ENCODE data around the gene CPNE5.
A peak's percentile ranks its signal among the peaks of the same experiment; 100 is the strongest.

Gene CPNE5

DNA sequence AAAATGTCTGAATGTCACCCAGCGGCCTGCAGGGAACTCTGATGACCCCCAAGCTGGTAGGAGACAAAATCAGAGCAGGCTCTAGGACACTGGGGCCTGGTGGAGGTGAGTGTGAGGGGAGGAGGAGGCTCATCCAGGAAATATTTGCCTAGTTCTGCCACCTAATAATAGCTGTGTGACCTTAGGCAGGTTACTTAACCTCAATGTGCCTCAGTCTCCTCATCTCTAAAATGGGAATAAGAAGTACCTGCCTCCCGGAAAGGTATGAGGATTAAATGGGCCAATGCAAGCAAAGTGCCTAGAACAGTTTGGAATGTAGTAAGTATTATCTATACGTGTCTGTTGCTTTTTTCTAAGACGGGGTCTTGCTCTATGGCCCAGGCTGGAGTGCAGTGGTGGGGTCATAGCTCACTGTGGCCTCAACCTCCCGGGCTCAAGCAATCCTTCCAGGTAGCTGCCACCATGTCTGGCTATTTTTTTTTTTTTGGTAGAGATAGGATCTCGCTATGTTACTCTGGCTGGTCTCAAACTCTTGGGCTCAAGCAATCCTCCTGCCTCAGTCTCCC is 81.2 kb downstream of the CPNE5 start:
- TF ChIP-seq, protein P1, sequence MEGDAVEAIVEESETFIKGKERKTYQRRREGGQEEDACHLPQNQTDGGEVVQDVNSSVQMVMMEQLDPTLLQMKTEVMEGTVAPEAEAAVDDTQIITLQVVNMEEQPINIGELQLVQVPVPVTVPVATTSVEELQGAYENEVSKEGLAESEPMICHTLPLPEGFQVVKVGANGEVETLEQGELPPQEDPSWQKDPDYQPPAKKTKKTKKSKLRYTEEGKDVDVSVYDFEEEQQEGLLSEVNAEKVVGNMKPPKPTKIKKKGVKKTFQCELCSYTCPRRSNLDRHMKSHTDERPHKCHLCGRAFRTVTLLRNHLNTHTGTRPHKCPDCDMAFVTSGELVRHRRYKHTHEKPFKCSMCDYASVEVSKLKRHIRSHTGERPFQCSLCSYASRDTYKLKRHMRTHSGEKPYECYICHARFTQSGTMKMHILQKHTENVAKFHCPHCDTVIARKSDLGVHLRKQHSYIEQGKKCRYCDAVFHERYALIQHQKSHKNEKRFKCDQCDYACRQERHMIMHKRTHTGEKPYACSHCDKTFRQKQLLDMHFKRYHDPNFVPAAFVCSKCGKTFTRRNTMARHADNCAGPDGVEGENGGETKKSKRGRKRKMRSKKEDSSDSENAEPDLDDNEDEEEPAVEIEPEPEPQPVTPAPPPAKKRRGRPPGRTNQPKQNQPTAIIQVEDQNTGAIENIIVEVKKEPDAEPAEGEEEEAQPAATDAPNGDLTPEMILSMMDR (IDR thresholded peaks at IDR 0.05; ENCODE audit: borderline replicate concordance, insufficient read depth, low read depth, low read length), result no peak
- no peak overlapping the region for H3K4me3 ChIP-seq (ENCODE audit: low read depth, low read length)

DNA sequence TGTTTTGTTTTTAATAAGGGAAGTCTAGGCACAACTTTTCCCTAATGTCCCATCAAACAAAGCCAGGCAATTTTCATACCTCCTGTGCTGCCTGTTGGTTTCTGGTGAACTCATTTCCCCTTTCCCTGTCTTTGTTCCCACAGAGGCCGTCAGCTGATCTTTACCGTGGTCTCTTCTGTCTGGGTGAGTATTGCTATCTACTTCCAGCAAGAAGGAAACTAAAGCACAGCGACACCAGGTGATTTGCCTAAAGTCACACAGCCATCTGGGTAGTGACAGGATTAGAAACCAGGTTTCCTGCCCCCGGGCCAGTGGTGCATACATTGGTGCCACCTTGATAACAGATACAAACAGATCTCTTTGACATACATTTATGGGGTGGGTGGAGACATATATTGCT is 82.0 kb downstream of the CPNE5 start:
- H3K4me3 ChIP-seq (ENCODE audit: low read depth, low read length), result peak overlapping the region; percentile 51

DNA sequence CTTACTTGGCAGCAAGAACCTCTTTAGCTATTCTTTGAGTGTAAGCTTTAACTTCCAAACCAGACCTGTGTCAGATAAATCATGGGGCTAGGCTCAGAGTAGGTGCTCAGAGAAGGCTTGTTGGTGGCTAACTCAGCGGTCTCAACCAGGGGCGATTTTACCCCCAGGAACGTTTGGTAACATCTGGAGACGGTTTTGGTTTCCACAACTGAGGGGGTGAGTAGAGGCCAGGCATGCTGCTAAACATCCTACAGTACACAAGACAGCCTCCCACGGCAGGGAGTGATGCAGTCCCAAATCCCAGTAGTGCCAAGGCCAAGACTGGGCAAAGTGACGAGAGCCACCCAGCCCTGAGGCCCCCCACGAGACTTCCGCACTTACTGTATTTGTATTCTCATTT is 82.5 kb downstream of the CPNE5 start:
- peak overlapping the region; percentile 51 for H3K4me3 ChIP-seq (ENCODE audit: low read depth, low read length)
- TF ChIP-seq, protein P1 (IDR thresholded peaks at IDR 0.05; ENCODE audit: borderline replicate concordance, insufficient read depth, low read depth, low read length), result no peak

More for the DNA sequence above, 82.0 kb downstream of the CPNE5 start:
- TF ChIP-seq, protein P1 (IDR thresholded peaks at IDR 0.05; ENCODE audit: borderline replicate concordance, insufficient read depth, low read depth, low read length), result no peak

DNA sequence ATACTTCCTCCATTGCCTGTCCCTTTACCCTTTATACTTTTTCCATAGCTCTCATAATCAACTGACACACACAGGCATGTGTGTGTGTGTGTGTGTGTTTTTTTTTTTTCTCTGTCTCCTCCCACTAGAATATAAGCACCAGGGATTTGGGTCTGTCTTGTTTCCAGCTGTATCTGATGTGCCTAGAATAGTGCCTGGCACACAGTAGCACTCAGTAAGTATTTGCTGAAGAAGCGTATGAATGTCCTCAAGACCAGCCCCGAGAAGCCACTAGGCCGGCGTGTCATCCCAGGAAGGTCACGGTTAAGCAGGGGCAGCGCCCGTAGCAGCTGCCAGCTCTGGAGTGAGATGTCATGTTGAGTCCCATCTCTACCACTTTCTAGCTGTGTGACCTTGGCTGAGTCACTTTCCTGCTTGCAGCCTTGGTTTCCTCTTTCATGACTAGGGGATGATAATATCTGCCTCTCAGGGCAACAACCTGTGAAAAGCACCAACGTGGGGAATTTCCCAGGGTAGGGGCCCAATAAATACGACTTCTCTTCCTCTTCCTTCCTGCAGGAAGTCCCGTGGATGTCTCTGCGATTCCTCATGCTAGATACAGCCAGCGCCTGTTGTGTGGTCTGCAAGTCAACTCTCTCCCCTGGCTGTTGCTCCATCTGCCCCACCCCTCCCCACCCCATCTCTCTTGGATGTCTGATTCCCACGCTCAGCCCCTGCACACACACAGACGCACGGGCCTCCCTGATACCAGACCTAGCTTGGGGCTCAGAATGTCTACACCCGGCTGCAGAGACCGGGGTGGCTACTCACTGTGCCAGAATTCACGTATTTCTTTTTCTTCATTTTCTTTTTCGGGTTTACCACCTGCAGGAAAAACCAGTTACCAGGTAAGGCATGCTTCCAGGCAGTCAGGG is 83.6 kb downstream of the CPNE5 start:
- H3K4me3 ChIP-seq (ENCODE audit: low read depth, low read length), result peak overlapping the region; percentile 51
- TF ChIP-seq, protein P1 (IDR thresholded peaks at IDR 0.05; ENCODE audit: borderline replicate concordance, insufficient read depth, low read depth, low read length), result no peak

DNA sequence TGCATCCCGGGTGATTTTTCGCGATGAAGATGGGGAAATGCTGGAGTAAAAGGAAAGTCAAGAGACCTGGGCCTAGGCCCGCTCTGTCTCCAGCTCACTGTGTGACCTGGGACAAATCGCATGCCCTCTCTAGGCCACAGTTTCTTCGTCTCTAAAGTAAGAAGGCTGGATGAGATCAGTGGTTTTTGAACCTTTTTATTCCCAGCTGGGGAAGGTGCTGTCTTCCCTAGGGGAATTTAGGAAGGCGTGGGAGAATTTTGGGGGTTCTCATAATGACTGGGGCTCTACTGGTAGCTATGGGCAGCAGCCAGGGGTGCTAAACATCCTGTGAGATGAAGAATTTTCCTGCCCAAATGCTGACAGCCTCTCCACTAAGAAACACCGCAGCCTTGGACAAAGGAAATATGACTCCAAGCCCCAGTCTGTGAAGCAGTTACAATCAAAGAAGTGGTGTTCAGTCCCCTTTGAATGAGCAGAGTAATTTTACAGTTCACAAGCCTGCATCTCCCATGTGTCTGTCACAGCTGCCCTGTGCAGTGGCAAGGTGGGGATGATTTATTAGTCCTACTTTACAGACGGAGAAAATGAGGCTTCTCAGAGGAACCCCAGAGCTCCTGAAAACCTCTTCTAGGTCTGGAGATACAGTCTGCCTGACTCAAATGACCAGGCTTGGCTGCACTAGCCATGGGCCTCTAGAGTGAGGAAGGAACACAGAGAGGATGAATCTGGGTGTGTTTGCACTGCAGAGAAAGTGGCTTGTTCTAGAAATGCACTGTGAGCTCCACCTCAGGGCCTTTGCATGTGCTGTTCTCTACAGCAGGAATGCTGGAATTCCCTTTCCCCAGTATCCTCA is 84.4 kb downstream of the CPNE5 start:
- no peak overlapping the region for H3K4me3 ChIP-seq (ENCODE audit: low read depth, low read length)

DNA sequence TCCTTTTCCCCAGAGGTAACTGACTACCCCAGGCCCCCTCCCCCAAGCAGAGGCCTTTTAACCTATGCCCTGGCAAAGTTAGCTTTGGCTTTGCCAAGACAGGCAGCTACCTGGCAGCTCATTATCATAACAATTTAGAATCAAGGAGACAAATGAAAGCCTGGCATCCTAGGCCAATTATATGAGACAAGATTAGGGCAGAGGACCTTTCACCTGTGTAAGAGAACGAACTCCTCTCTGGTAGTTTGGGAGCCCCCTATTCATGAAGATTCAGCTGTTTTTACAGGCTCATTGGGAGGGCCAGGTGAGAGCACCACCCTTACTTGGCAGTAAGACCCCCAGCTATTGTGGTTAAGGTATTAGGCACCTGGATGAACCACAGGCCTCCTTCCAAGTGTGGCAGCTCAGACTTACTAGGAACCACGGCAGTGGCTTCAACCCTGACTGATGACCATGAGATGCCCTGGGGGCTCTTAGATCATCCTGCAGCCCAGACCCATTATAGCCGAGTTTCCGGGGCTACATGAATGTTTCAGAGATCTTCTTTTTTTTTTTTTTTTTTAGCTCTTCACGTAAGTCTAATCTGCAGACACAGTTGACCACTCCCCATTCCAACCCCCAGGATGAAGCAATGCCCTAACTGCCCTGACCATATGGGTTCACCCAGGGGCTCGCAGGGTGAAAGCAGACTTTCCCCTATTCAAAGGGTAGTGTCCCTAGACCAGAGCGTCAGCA is 85.4 kb downstream of the CPNE5 start:
- no peak overlapping the region for H3K4me3 ChIP-seq (ENCODE audit: low read depth, low read length)
- TF ChIP-seq, protein P1 (IDR thresholded peaks at IDR 0.05; ENCODE audit: borderline replicate concordance, insufficient read depth, low read depth, low read length), result no peak

More for the DNA sequence above, 84.4 kb downstream of the CPNE5 start:
- TF ChIP-seq, protein P1 (IDR thresholded peaks at IDR 0.05; ENCODE audit: borderline replicate concordance, insufficient read depth, low read depth, low read length), result no peak
